OCI-LY7 (cell line): ENCODE data around the gene PTPRM. TPM values are rescaled to one million over a fixed set of nuclear protein-coding genes. Genes with fewer than 3 reads are reported as not detected.

ENCODE experiments used
- BruUV-seq: library from RNA; stranded (reverse); fragments of 400-500 nt; replicated peaks from 2 replicates; lab custom pipeline; 2021; lab: Mats Ljungman, UMichigan
- CTCF ChIA-PET: fragments of 300-600 bp; sonication (Branson Sonifier 250); formaldehyde crosslinking; loops from one replicate; lab custom pipeline; 2022; ENCODE audit warnings: antibody characterized with exemption; ENCODE audit not compliant: unreplicated experiment; lab: Charles Lee
- POLR2A ChIA-PET: fragments of 300-600 bp; sonication (Branson Sonifier 250); formaldehyde crosslinking; loops from one replicate; lab custom pipeline; 2022; ENCODE audit warnings: antibody characterized with exemption; lab: Charles Lee
- DNase-seq: peaks from one replicate; pipeline ENCODE4 v3.0.0-alpha.2; 2015; ENCODE audit warnings: low spot score
- H2AFZ ChIP-seq: fragments of 200-600 bp; sonication (generic), shearing (Covaris generic); 2 replicates; pipeline ENCODE4 v1.6.1; 2014; ENCODE audit warnings: mild to moderate bottlenecking, antibody characterized with exemption, low read length, moderate library complexity
- H3K27ac ChIP-seq: fragments of 200-600 bp; sonication (generic); 2 replicates; pipeline ENCODE4 v1.5.1; 2014; ENCODE audit warnings: mixed run types, low read depth, mild to moderate bottlenecking, moderate library complexity, low read length, inconsistent platforms; ENCODE audit not compliant: poor library complexity, severe bottlenecking
- H3K36me3 ChIP-seq: fragments of 200-600 bp; sonication (generic); 2 replicates; pipeline ENCODE4 v1.6.1; 2014; ENCODE audit warnings: mild to moderate bottlenecking, antibody characterized with exemption, low read length, moderate library complexity, mixed read lengths; ENCODE audit not compliant: insufficient read depth
- H3K4me1 ChIP-seq: fragments of 200-600 bp; sonication (generic); 2 replicates; pipeline ENCODE4 v1.5.1; 2014; ENCODE audit warnings: mild to moderate bottlenecking, low read length; ENCODE audit not compliant: insufficient read depth, poor library complexity, severe bottlenecking
- H3K4me2 ChIP-seq: fragments of 200-600 bp; sonication (generic); 2 replicates; pipeline ENCODE4 v1.6.1; 2014; ENCODE audit warnings: mild to moderate bottlenecking, low read length
- H3K4me3 ChIP-seq: fragments of 200-600 bp; sonication (generic); 2 replicates; pipeline ENCODE4 v1.5.1; 2014; ENCODE audit warnings: mild to moderate bottlenecking, low read depth, low read length; ENCODE audit not compliant: poor library complexity, severe bottlenecking
- H3K79me2 ChIP-seq: fragments of 200-600 bp; sonication (generic); 2 replicates; pipeline ENCODE4 v1.6.1; 2016; ENCODE audit warnings: low read depth, mild to moderate bottlenecking, low read length, moderate library complexity, mixed read lengths; ENCODE audit not compliant: insufficient read depth
- H3K9me2 ChIP-seq: fragments of 200-600 bp; sonication (generic); 2 replicates; pipeline ENCODE4 v1.6.1; 2016; ENCODE audit warnings: mild to moderate bottlenecking, low read length, mixed read lengths; ENCODE audit not compliant: insufficient read depth
- H3K9me3 ChIP-seq: fragments of 200-600 bp; sonication (generic); 2 replicates; pipeline ENCODE4 v1.6.1; 2014; ENCODE audit warnings: mild to moderate bottlenecking, mixed run types, low read length, mixed read lengths
- H4K20me1 ChIP-seq: fragments of 200-600 bp; sonication (generic); 2 replicates; pipeline ENCODE4 v1.6.1; 2014; ENCODE audit warnings: mild to moderate bottlenecking, antibody characterized with exemption, low read length, moderate library complexity, mixed read lengths; ENCODE audit not compliant: insufficient read depth
- CTCF ChIP-seq: fragments of 200-600 bp; sonication (generic); conservative IDR thresholded peaks from 2 replicates; pipeline ENCODE4 v1.5.1; 2014; ENCODE audit warnings: mild to moderate bottlenecking, antibody characterized with exemption, low read length, moderate library complexity, mixed read lengths
- EZH2phosphoT487 ChIP-seq: fragments of 200-600 bp; sonication (generic); IDR thresholded peaks from 2 replicates; pipeline ENCODE4 v1.6.1; 2018; ENCODE audit warnings: low read depth, borderline replicate concordance, mild to moderate bottlenecking, mixed run types, antibody characterized with exemption, low read length, moderate library complexity, mixed read lengths
- intact Hi-C: fragments of 100-400 bp; cut with micrococcal nuclease; formaldehyde crosslinking; loops from one replicate; pipeline ENCODE4 v1.10.0; 2022; ENCODE audit not compliant: unreplicated experiment
- total RNA-seq, 2 experiments: library from RNA; depleted of rRNA in 1 of 2; stranded (reverse); fragments of >200 nt in 1 of 2; shearing (Covaris generic) in 1 of 2; gene quantifications; 2 replicates each; pipeline ENCODE4 v1.2.3, GENCODE V29; 2014 to 2022

PTPRM gene
- total RNA-seq, 2 experiments from 2014 or later: not detected

GRCh38 chr18:8167026-8167425 lies 599.9 kb downstream of the PTPRM start:
- intact Hi-C loops: no loop called here
- TF ChIP-seq CTCF (no peak), EZH2phosphoT487 (no peak)
- BruUV-seq: no TSS peak
- no peak overlapping the region for H2AFZ ChIP-seq
- POLR2A ChIA-PET: no interaction called here
- CTCF ChIA-PET: no interaction called here
- H3K4me3 ChIP-seq: no peak overlapping the region
- no peaks in the 10 kb centered on the region for H3K9me3 ChIP-seq
- H3K36me3 ChIP-seq: no peaks in the 10 kb centered on the region
- H3K4me2 ChIP-seq: no peak overlapping the region
- no peak for DNase-seq
- no peaks in the 10 kb centered on the region for H3K79me2 ChIP-seq
- no peaks in the 10 kb centered on the region for H3K9me2 ChIP-seq
- no peaks in the 10 kb centered on the region for H3K4me1 ChIP-seq
- H4K20me1 ChIP-seq: no peaks in the 10 kb centered on the region
- H3K27ac ChIP-seq: no peak overlapping the region

GRCh38 chr18:8167673-8168072 lies 600.6 kb downstream of the PTPRM start:
- TF ChIP-seq EZH2phosphoT487 (no peak), CTCF (no peak)
- POLR2A ChIA-PET: no interaction called here

GRCh38 chr18:8169722-8170121 lies 602.6 kb downstream of the PTPRM start:
- Histone ChIP-seq H3K9me2 (no peaks in the 10 kb centered on the region), H3K36me3 (no peaks in the 10 kb centered on the region), H4K20me1 (no peaks in the 10 kb centered on the region), H3K9me3 (no peaks in the 10 kb centered on the region), H2AFZ (no peak overlapping the region), H3K4me3 (no peak overlapping the region), H3K79me2 (no peaks in the 10 kb centered on the region), H3K4me2 (no peak overlapping the region), H3K27ac (no peak overlapping the region), H3K4me1 (no peaks in the 10 kb centered on the region)
- DNase-seq: no peak
- intact Hi-C loops: loop anchor here (10.0 kb wide), 1 partner anchor 65 kb away; no protein-coding TSS in a partner anchor
- no TSS peak for BruUV-seq
- TF ChIP-seq EZH2phosphoT487: no peak
- TF ChIP-seq CTCF: no peak
- CTCF ChIA-PET: no interaction called here
- POLR2A ChIA-PET: interaction anchor here (0.9 kb wide), 1 partner anchor 22 kb away, joined by 3 read pairs; no protein-coding TSS in a partner anchor

More at GRCh38 chr18:8167673-8168072, 600.6 kb downstream of the PTPRM start:
- no peak overlapping the region for H3K27ac ChIP-seq
- BruUV-seq: no TSS peak
- H3K79me2 ChIP-seq: no peaks in the 10 kb centered on the region
- H3K36me3 ChIP-seq: no peaks in the 10 kb centered on the region
- intact Hi-C loops: no loop called here
- H2AFZ ChIP-seq: no peak overlapping the region
- H3K4me1 ChIP-seq: no peaks in the 10 kb centered on the region
- H3K4me3 ChIP-seq: no peak overlapping the region
- no peaks in the 10 kb centered on the region for H3K9me3 ChIP-seq
- H3K9me2 ChIP-seq: no peaks in the 10 kb centered on the region
- no peak overlapping the region for H3K4me2 ChIP-seq
- no peak for DNase-seq
- H4K20me1 ChIP-seq: no peaks in the 10 kb centered on the region
- CTCF ChIA-PET: no interaction called here
